K562 (cell line): ENCODE data around the gene SRBD1. TPM values are rescaled to one million over a fixed set of nuclear protein-coding genes. Genes with fewer than 3 reads are reported as not detected.

Source experiments
- ATAC-seq: fragments of 200-7000 bp; cut with Tn5 transposase; 3 replicates; pipeline ENCODE4 v1.9.1; 2020; ENCODE audit warnings: moderate library complexity
- BruUV-seq: library from RNA; stranded (reverse); fragments of 400-500 nt; replicated peaks from 2 replicates; lab custom pipeline; 2021; lab: Mats Ljungman, UMichigan
- CTCF ChIA-PET: fragments of 300-600 bp; formaldehyde crosslinking; extraction: SDS; loops from one replicate; lab custom pipeline; 2021; ENCODE audit warnings: low intra/inter-chr PET ratio; lab: Yijun Ruan, JAX
- POLR2A ChIA-PET: fragments of 300-600, 350-650 bp; sonication (Branson Sonifier 250); formaldehyde crosslinking; extraction: SDS; loops from one replicate; lab custom pipeline; 2021; ENCODE audit warnings: antibody characterized with exemption, inconsistent platforms; lab: Yijun Ruan, JAX
- DNase-seq, 4 experiments: peaks; one replicate each; pipeline versions ENCODE4 v3.0.0 to v3.0.0-alpha.2; 2011 to 2018; ENCODE audit warnings: low spot score in 3 of 4, mixed read lengths in 3 of 4; ENCODE audit errors: extremely low read depth in 1 of 4
- FAIRE-seq: peaks from 2 replicates; lab custom pipeline; 2011; peaks lifted over from hg19 to GRCh38; lab: Jason Lieb, UNC
- H2AFZ ChIP-seq: 2 replicates; pipeline ENCODE4 v1.6.0; 2011; ENCODE audit warnings: low read depth, low read length, control low read depth, inconsistent platforms
- H3K27ac ChIP-seq: fragments of 200-600 bp; 3 replicates; pipeline ENCODE4 v1.8.0; 2011; ENCODE audit warnings: low read depth, mild to moderate bottlenecking, control low read depth, inconsistent platforms, low read length, moderate library complexity, mixed read lengths; ENCODE audit errors: extremely low read depth
- H3K27me3 ChIP-seq, 2 experiments: fragments of 300-600 bp in 1 of 2; 2 replicates in 1 of 2; 3 replicates in 1 of 2; pipeline versions ENCODE4 v1.6.0 to v1.8.0; 2011; ENCODE audit warnings: inconsistent platforms in 2 of 2, low read length in 2 of 2, mild to moderate bottlenecking in 1 of 2, mixed read lengths in 1 of 2, moderate library complexity in 1 of 2; ENCODE audit not compliant: control insufficient read depth in 2 of 2, insufficient read depth in 2 of 2
- H3K36me3 ChIP-seq: fragments of 300-600 bp; 3 replicates; pipeline ENCODE4 v1.8.0; 2011; ENCODE audit warnings: mild to moderate bottlenecking, low read length, inconsistent platforms; ENCODE audit not compliant: control insufficient read depth, insufficient read depth
- H3K4me1 ChIP-seq, 2 experiments: fragments of 200-600 bp in 1 of 2; replicated peaks in 1 of 2; 2 replicates in 1 of 2; 3 replicates in 1 of 2; pipeline versions ENCODE4 v1.5.1 to v1.8.0; 2011; ENCODE audit warnings: inconsistent platforms in 2 of 2, low read length in 2 of 2, mild to moderate bottlenecking in 1 of 2, mixed read lengths in 1 of 2, moderate library complexity in 1 of 2; ENCODE audit not compliant: control insufficient read depth in 2 of 2, insufficient read depth in 2 of 2
- H3K4me2 ChIP-seq: 2 replicates; pipeline ENCODE4 v1.6.1; 2011; ENCODE audit warnings: low read length, control low read depth, inconsistent platforms, mixed read lengths; ENCODE audit not compliant: insufficient read depth
- H3K4me3 ChIP-seq: fragments of 200-600 bp; sonication (generic), shearing (Covaris generic); 2 replicates; pipeline ENCODE4 v1.5.1; 2016; ENCODE audit warnings: control low read depth, inconsistent platforms
- H3K79me2 ChIP-seq: fragments of 200-600 bp; 3 replicates; pipeline ENCODE4 v1.8.0; 2011; ENCODE audit warnings: low read length, inconsistent platforms; ENCODE audit not compliant: control insufficient read depth, insufficient read depth
- H3K9ac ChIP-seq, 2 experiments: 2 replicates each; pipeline versions ENCODE4 v1.6.0 to v1.6.1; 2011; ENCODE audit warnings: low read depth in 2 of 2, low read length in 2 of 2, control low read depth in 1 of 2, inconsistent platforms in 1 of 2, mild to moderate bottlenecking in 1 of 2, mixed read lengths in 1 of 2; ENCODE audit not compliant: insufficient read depth in 1 of 2
- H3K9me1 ChIP-seq: one replicate; pipeline ENCODE4 v1.6.0; 2011; ENCODE audit warnings: inconsistent platforms, mild to moderate bottlenecking, low read length, moderate library complexity; ENCODE audit not compliant: control insufficient read depth, insufficient read depth
- H3K9me3 ChIP-seq: replicated peaks from 2 replicates; pipeline ENCODE4 v1.5.1; 2011; ENCODE audit warnings: low read depth, low read length, inconsistent platforms; ENCODE audit not compliant: control insufficient read depth, insufficient read depth
- H4K20me1 ChIP-seq: replicated peaks from 2 replicates; pipeline ENCODE4 v1.6.1; 2011; ENCODE audit warnings: low read length, inconsistent platforms, mixed read lengths; ENCODE audit not compliant: control insufficient read depth, insufficient read depth
- CHD1 ChIP-seq: fragments of 200-600 bp; sonication (generic); IDR thresholded peaks from one replicate; pipeline ENCODE4 v1.6.1; 2012; ENCODE audit warnings: mild to moderate bottlenecking, moderate library complexity, low read length, inconsistent platforms
- HDAC1 ChIP-seq, 2 experiments: fragments of 450-650 bp; IDR thresholded peaks; 2 replicates each; pipeline ENCODE4 v1.6.1; 2016 to 2017; ENCODE audit warnings: inconsistent platforms in 1 of 2, mild to moderate bottlenecking in 1 of 2, moderate library complexity in 1 of 2
- KDM2B ChIP-seq: fragments of 250-450 bp; sonication (Bioruptor Pico); IDR thresholded peaks from 2 replicates; pipeline ENCODE4 v1.8.0; 2021; ENCODE audit warnings: mild to moderate bottlenecking, moderate library complexity
- MBD1 ChIP-seq: fragments of 250-450 bp; sonication (Bioruptor Pico); IDR thresholded peaks from 2 replicates; pipeline ENCODE4 v1.8.0; 2022; ENCODE audit warnings: inconsistent platforms
- POLR2AphosphoS5 ChIP-seq: IDR thresholded peaks from 2 replicates; pipeline ENCODE4 v1.6.1; 2011; ENCODE audit warnings: mild to moderate bottlenecking, low read depth, low read length, moderate library complexity; ENCODE audit not compliant: control insufficient read depth, insufficient read depth
- RBM17 ChIP-seq: fragments of 200-400 bp; formaldehyde crosslinking; IDR thresholded peaks from 2 replicates; pipeline ENCODE4 v1.6.1; 2017; ENCODE audit warnings: low read depth, mild to moderate bottlenecking, low read length, borderline replicate concordance
- SIRT6 ChIP-seq: IDR thresholded peaks from one replicate; pipeline ENCODE4 v1.6.1; 2012; ENCODE audit warnings: low read depth, mild to moderate bottlenecking, control low read depth, inconsistent platforms, low read length, moderate library complexity
- SNRNP70 ChIP-seq: fragments of 200-400 bp; formaldehyde crosslinking; optimal IDR thresholded peaks from 2 replicates; pipeline ENCODE3; 2017; ENCODE audit warnings: low read depth, low read length
- TCF7L2 ChIP-seq: fragments of 150-350 bp; IDR thresholded peaks from 2 replicates; pipeline ENCODE4 v1.6.1; 2016; ENCODE audit warnings: low read depth, mild to moderate bottlenecking, low read length, moderate library complexity
- ZFP91 ChIP-seq: sonication (generic); formaldehyde crosslinking; IDR thresholded peaks from 2 replicates; pipeline ENCODE4 v1.8.0; 2022; ENCODE audit warnings: mild to moderate bottlenecking, missing genetic modification reagents
- ZNF133 ChIP-seq: fragments of 250-450 bp; sonication (Bioruptor Pico); IDR thresholded peaks from 2 replicates; pipeline ENCODE4 v1.4.0; 2020; ENCODE audit warnings: mild to moderate bottlenecking
- WGBS: fragments of 100-300 bp; shearing (Covaris generic); methylation state at CpG from one replicate; pipeline ENCODE4 v1.1.6; 2016; ENCODE audit warnings: low coverage, mixed read lengths; ENCODE audit not compliant: insufficient coverage; ENCODE audit errors: missing lambda C conversion rate; 5-methylcytosine and 5-hydroxymethylcytosine counted together
- in situ Hi-C: fragments of 300-500 bp; cut with MboI; formaldehyde crosslinking; loops from 4 replicates; pipeline ENCODE4 v1.15.0; 2018; ENCODE audit warnings: inconsistent platforms, mixed read lengths
- intact Hi-C: fragments of 100-400 bp; cut with micrococcal nuclease; formaldehyde crosslinking; loops from 2 replicates; pipeline ENCODE4 v1.14.2; 2022
- polyA plus RNA-seq, 8 experiments: library from polyadenylated mRNA; depleted of rRNA in 4 of 8; stranded (reverse) in 5 of 8; unstranded in 3 of 8; fragments of >200 nt; fragmentation: Nextera tagmentation in 2 of 8; fragmentation: Illumina TruSeq in 1 of 8; extraction: Ambion mirVana in 2 of 8; extraction: Trizol in 1 of 8; gene quantifications; 2 replicates each; pipeline versions ENCODE4 v1.2.1 to v1.2.3, GENCODE V29; 2011 to 2014; ENCODE audit warnings: inconsistent platforms in 1 of 8, missing spikeins in 1 of 8
- total RNA-seq, 7 experiments: library from RNA; depleted of rRNA in 6 of 7; stranded (reverse); fragments of >200 nt in 6 of 7; fragmentation: Illumina TruSeq in 2 of 7; extraction: Trizol in 2 of 7; gene quantifications; 2 replicates each; pipeline versions ENCODE4 v1.2.1 to v1.2.3, GENCODE V29; 2011 to 2021; ENCODE audit warnings: low replicate concordance in 1 of 7
- TF ChIP-seq, protein P1 (sequence below): IDR thresholded peaks from 2 replicates; pipeline ENCODE4 v1.6.1; 2012; ENCODE audit warnings: low read depth, low read length, improper control_type of control experiment, borderline replicate concordance
- TF ChIP-seq, protein P2 (sequence below): fragments of 250-450 bp; sonication (Bioruptor Pico); IDR thresholded peaks from 2 replicates; pipeline ENCODE4 v1.8.0; 2022; ENCODE audit warnings: inconsistent platforms, mild to moderate bottlenecking, moderate library complexity, borderline replicate concordance

Gene SRBD1
- total and polyA plus RNA-seq, 9 of the 15 experiments (the other 6 are each of a cell fraction or from before 2014, with no cell fraction given): 6.9 to 23.2 (median 14.7) TPM

GRCh38 chr2:45343251-45344017 is 267.6 kb downstream of the SRBD1 start:
- in situ Hi-C loops (no loop called here), intact Hi-C loops (no loop called here)
- H3K27me3 ChIP-seq: peaks cover 15 to 45% of the 10 kb centered on the region in 2 experiments; a peak in 4 of 5 replicates
- H3K36me3 ChIP-seq: no peaks in the 10 kb centered on the region
- CTCF ChIA-PET: no interaction called here
- DNase-seq: no peak
- no peak overlapping the region for H3K27ac ChIP-seq
- H3K4me1 ChIP-seq: no peaks in the 10 kb centered on the region
- H4K20me1 ChIP-seq: no peaks in the 10 kb centered on the region
- WGBS: 2% methylated on average over 18 of the region's 19 CpGs
- H3K9me3 ChIP-seq: no peaks in the 10 kb centered on the region
- H3K9me1 ChIP-seq: no peaks in the 10 kb centered on the region
- no peaks in the 10 kb centered on the region for H3K79me2 ChIP-seq
- POLR2A ChIA-PET: interaction anchor here (0.5 kb wide), 1 partner anchor 321 kb away, joined by 3 read pairs; no protein-coding TSS in a partner anchor
- no TSS peak for BruUV-seq
- no peak overlapping the region for H3K9ac ChIP-seq
- H2AFZ ChIP-seq: no peak overlapping the region
- TF ChIP-seq, protein P1, sequence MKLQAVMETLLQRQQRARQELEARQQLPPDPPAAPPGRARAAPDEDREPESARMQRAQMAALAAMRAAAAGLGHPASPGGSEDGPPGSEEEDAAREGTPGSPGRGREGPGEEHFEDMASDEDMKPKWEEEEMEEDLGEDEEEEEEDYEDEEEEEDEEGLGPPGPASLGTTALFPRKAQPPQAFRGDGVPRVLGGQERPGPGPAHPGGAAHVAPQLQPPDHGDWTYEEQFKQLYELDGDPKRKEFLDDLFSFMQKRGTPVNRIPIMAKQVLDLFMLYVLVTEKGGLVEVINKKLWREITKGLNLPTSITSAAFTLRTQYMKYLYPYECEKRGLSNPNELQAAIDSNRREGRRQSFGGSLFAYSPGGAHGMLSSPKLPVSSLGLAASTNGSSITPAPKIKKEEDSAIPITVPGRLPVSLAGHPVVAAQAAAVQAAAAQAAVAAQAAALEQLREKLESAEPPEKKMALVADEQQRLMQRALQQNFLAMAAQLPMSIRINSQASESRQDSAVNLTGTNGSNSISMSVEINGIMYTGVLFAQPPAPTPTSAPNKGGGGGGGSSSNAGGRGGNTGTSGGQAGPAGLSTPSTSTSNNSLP: no peak
- TF ChIP-seq POLR2AphosphoS5 (no peak), CHD1 (no peak), TCF7L2 (no peak), MBD1 (CRISPR knock-in tag) (no peak), RBM17 (no peak), ZFP91 (CRISPR knock-in tag) (no peak), KDM2B (CRISPR knock-in tag) (no peak), ZNF133 (CRISPR knock-in tag) (no peak), SIRT6 (no peak), SNRNP70 (no peak), HDAC1 (IDR thresholded peaks at IDR 0.05) (no peak)
- TF ChIP-seq, protein P2, sequence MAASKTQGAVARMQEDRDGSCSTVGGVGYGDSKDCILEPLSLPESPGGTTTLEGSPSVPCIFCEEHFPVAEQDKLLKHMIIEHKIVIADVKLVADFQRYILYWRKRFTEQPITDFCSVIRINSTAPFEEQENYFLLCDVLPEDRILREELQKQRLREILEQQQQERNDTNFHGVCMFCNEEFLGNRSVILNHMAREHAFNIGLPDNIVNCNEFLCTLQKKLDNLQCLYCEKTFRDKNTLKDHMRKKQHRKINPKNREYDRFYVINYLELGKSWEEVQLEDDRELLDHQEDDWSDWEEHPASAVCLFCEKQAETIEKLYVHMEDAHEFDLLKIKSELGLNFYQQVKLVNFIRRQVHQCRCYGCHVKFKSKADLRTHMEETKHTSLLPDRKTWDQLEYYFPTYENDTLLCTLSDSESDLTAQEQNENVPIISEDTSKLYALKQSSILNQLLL (CRISPR knock-in tag): no peak
- no peak overlapping the region for H3K4me3 ChIP-seq
- peak; percentile 29; the same call in 1 of the 3 replicates for ATAC-seq
- FAIRE-seq: no peak
- no peak overlapping the region for H3K4me2 ChIP-seq
